ENCODE data around the gene C11orf58. TPM values are rescaled to one million over a fixed set of nuclear protein-coding genes. Genes with fewer than 3 reads are reported as not detected.

C11orf58 gene
- total and polyA plus RNA-seq, 2 experiments from 2014 or later, result 164 to 280 TPM

DNA sequence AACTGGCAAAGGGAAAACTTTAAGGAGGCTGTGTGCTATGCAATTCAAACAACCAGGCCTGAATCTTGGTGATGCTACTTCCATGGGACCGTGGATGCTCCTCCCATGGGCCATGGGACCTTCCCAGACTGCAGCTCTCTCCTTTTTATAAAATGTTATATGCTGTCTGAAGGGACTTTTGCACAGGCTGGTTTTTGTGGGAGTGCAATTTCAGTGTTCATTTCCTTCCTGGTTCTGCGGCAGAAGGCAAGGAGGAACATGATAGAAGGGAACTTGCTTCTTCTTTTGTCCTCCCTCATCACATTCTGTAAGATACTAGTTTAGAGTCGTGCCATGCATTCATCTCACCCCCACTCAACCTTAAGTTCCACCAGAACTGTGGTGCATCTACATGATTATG, 68.9 kb downstream of the C11orf58 start:
- Mint-ChIP-seq H3K4me3 (no peak overlapping the region), H3K27me3 (ENCODE audit: insufficient read depth, low read depth, poor library complexity) (peaks cover 3% of the 10 kb centered on the region), H3K9me3 (no peaks in the 10 kb centered on the region), H3K4me1 (peaks cover 3% of the 10 kb centered on the region; the same call in 2 of the 3 replicates), H3K27ac (no peak overlapping the region), H3K36me3 (ENCODE audit: low read depth) (no peaks in the 10 kb centered on the region)
- no peak overlapping the region for H3K4me3 ChIP-seq
- DNase-seq (ENCODE audit: low spot score) (no peak), ATAC-seq (no peak)
- no peak overlapping the region for H3K4me2 ChIP-seq
- H3K36me3 ChIP-seq (ENCODE audit: insufficient read depth), result no peaks in the 10 kb centered on the region
- no peak overlapping the region for H3K27ac ChIP-seq (ENCODE audit: low read depth)
- H3K9me2 ChIP-seq (ENCODE audit: insufficient read depth), result no peaks in the 10 kb centered on the region
- no peaks in the 10 kb centered on the region for H3K4me1 ChIP-seq (ENCODE audit: insufficient read depth)
- H3F3A ChIP-seq (replicated peaks; ENCODE audit: low read depth), result no peaks in the 10 kb centered on the region
- no peaks in the 10 kb centered on the region for H3K27me3 ChIP-seq (ENCODE audit: insufficient read depth)
- TF ChIP-seq, protein P1, sequence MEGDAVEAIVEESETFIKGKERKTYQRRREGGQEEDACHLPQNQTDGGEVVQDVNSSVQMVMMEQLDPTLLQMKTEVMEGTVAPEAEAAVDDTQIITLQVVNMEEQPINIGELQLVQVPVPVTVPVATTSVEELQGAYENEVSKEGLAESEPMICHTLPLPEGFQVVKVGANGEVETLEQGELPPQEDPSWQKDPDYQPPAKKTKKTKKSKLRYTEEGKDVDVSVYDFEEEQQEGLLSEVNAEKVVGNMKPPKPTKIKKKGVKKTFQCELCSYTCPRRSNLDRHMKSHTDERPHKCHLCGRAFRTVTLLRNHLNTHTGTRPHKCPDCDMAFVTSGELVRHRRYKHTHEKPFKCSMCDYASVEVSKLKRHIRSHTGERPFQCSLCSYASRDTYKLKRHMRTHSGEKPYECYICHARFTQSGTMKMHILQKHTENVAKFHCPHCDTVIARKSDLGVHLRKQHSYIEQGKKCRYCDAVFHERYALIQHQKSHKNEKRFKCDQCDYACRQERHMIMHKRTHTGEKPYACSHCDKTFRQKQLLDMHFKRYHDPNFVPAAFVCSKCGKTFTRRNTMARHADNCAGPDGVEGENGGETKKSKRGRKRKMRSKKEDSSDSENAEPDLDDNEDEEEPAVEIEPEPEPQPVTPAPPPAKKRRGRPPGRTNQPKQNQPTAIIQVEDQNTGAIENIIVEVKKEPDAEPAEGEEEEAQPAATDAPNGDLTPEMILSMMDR (conservative IDR thresholded peaks at IDR 0.05; ENCODE audit: low read depth in 2 of 2), result no peak
- no peak for TF ChIP-seq CREB1 (CRISPR knock-in tag; IDR thresholded peaks at IDR 0.05; ENCODE audit: low read depth)
- TF ChIP-seq STAT1 (IDR thresholded peaks at IDR 0.05; ENCODE audit: unreplicated experiment), result no peak
- no peaks in the 10 kb centered on the region for H3K79me2 ChIP-seq (replicated peaks; ENCODE audit: insufficient read depth)
- H2AFZ ChIP-seq, result no peak overlapping the region
- peaks cover 2% of the 10 kb centered on the region; the same call in 1 of the 2 replicates for H4K20me1 ChIP-seq (replicated peaks; ENCODE audit: insufficient read depth)

Data from GM23338 (cell line).